Measurements from ENCODE around the gene EFHC1. TPM values are rescaled to one million over a fixed set of nuclear protein-coding genes. Genes with fewer than 3 reads are reported as not detected.

The EFHC1 gene
- total and polyA plus RNA-seq, 2 of the 13 experiments (the other 11 are each of a cell fraction or from before 2014, with no cell fraction given), result 23.4 to 29.5 TPM

- TF ChIP-seq MAFK (conservative IDR thresholded peaks at IDR 0.05 in 1 of 2, IDR thresholded peaks at IDR 0.05 in 1 of 2; ENCODE audit: low read length in 2 of 2), result peak; percentile 92 to 93
- no peak for TF ChIP-seq HMGXB4 (CRISPR knock-in tag; IDR thresholded peaks at IDR 0.05; ENCODE audit: borderline replicate concordance in 1 of 2, low read depth in 1 of 2)
- 0 out of 2 replicates have a peak, but pooled peaks have one; percentile 5 for TF ChIP-seq SALL1 (CRISPR knock-in tag; IDR thresholded peaks at IDR 0.05)
- 0 out of 2 replicates have a peak, but pooled peaks have one; percentile 46 for TF ChIP-seq ZNF709 (CRISPR knock-in tag; IDR thresholded peaks at IDR 0.05)
- TF ChIP-seq ZNF609 (CRISPR knock-in tag; IDR thresholded peaks at IDR 0.05; ENCODE audit: borderline replicate concordance), result no peak
Observed at GRCh38 chr6:52518279-52518945, 98.3 kb downstream of the EFHC1 start (continued).
